Hematopoietic multipotent progenitor cell treated with erythropoietin and hydrocortisone succinate and interleukin-3 and kit ligand, for 15 days (in vitro differentiated cells): ENCODE measurements around the gene BEAN1.

Experiments
- DNase-seq: peaks from one replicate; pipeline ENCODE4 v3.0.0-alpha.2; 2015; ENCODE audit warnings: low spot score

The BEAN1 gene

DNA sequence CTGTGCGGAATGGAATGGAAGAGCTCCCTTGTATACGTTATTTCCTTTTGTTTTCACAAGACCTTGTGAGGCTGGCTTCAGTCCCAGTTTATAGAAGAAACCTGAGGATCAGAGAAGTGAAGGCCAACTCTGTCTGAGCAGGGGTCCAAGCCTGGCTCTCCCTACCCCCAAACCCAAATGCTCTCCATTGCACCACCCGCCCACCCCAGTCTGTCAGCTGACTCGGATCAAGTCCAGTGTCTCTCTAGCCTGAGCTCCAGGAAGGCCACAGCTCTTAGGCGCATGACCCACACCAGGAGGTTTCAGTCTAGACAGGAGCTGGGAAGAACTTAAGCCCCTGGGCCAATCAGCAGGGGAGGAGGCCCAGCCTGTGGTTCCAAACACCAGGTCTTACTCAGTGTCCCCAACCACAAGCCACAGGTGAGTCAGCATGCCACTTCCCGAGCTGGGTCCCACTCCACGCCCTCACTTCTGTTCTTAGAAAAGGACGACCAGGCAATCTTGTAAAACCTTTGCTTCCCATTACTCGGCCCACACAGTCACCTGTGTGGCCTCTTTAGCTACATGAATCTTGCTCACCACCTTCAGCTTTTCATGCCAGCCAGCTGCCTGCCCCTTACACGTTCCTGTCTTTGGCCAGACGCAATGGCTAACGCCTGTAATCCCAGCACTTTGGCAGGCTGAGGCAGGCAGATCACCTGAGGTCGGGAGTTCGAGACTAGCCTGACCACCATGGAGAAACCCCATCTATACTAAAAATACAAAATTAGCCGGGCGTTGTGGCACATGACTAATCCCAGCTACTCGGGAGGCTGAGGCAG, 95.1 kb downstream of the BEAN1 start:
- DNase-seq = no peak

DNA sequence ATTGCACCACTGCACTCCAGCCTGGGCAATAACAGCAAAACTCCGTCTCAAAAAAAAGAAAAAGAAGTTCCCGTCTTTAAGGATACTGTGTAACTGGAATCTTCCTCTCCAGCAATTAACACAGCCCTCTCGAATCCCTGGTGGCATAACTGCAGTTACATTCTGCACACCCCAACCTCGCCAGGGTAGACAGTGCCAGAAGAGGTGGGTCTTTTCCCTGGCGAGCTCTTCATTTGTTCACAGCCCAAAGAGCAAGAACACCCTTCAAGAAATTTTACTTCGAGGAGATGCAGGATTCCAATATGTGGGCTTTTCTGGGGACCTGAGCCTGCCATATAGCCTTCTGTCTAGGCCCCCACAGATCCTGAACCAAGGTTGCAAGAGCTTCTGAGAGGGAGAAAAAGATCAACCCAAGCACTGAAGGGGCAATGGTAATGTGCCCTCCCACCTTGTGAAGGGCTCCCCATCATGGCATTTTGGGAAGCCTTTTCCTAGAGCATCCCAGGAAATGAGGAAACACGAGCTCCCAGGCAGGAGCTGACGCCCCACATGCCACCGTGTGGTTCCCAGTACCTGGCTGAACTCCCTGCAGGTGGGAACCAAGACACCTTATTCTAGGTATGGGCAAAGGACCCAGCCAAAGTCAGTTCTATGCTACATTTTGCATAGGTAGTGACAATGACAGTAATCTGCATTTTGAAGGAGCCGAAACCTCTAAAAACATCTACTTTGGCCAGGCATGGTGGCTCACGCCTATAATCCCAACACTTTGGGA, 95.9 kb downstream of the BEAN1 start:
- no peak for DNase-seq

DNA sequence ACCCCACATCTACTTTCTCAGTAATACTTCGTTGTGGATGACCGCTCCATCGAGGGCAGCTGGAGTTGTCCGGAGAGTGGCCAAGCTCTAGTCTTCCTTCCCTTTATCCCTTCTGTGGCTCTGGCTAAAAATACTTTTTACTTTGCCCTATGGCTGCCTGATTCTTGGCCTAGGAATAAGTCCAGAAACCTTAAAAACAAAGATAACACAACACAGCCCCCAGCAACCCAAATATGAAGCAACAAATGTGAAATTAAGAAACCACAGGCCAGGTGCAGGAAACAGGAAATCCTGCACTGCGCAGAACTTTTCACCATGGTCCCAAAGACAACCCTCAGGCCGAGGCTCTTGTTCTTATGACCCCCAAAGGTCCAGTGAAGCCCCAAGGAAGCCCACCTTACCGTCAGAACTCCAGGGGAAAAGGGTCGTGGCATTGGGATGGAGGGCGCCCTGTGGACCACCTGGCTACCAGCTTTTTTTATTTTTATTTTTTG, 96.8 kb downstream of the BEAN1 start:
- no peak for DNase-seq

DNA sequence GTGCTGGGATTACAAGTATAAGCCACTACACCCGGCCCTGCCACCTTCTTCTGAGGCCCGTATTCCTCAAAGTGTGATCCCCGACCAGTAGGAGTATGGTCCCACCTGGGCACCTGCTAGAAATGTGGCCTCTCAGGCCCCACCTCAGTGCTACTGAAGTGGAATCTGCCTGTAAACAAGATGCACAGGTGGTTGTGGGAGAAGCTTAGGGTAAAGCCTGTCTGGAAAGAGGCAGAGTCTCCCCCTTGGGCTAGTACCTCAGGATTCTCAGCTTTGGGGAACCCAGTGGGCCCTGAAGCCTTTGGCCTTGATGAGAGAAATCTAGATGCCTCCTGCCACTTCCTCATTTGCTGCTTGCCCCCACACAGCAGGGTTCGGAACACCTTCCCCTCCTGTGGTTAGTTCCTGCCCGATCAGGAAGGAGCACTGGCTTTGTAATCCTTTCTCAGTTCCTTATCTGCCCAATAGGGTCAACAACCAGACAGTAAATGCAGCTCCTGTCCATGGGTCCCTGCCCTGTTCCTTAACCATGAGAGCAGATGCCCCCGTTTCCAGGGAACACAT, 97.6 kb downstream of the BEAN1 start:
- no peak for DNase-seq

DNA sequence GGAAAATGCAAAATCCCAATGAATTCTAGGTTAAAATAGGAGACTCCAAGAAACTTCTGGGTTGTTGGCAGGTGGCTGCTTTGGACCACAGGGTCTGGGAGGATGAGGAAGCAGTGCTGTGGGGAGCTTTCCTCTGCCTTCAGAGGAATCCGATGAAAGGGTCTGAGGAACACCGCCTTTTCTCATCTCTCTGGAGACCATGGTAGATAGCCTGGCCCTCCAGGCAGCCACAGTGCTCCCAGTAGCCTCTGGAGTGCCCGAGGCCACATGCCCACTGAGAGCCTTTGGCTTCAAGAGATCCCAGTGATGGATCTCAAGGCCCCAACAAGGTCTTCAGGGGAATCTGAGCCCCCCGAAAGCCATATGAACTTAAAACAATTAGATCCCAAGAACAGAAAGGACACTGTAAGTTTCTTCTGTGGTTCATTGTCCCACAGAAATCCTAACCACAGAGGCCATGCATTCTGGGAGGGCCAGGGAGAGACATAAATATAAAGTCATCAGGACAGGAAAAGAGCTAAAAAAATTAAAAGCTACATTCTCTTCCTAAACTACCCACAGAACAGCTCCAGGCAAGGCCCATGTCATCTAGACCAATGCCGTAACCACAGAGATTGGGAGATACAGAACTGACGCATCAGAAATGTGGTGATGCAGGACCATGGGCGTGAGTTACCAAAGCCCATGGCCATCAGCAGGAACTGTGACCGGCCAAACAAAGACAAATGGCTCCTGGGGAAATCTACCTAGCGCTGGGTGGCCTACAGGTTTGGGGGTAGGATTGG, 98.5 kb downstream of the BEAN1 start:
- DNase-seq = no peak

DNA sequence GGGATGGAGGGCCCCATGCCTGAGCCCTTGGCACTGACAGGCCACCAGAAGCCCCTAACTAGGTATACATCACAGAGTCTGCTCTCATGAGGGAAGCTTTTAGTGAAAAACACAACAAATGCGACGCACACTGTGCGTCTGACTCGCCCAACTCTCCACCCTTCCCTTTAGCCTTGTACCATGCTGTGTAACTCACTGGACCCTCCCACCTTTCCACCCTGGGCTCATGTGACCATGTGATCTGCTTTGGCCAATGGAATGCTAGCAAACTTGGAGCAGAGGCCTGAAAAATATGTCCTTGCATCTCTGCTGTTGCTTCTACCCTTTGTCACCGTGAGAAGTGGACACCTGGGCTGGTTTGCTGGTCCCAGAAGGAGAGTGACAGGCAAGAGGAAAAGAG, 101.2 kb downstream of the BEAN1 start:
- no peak for DNase-seq

DNA sequence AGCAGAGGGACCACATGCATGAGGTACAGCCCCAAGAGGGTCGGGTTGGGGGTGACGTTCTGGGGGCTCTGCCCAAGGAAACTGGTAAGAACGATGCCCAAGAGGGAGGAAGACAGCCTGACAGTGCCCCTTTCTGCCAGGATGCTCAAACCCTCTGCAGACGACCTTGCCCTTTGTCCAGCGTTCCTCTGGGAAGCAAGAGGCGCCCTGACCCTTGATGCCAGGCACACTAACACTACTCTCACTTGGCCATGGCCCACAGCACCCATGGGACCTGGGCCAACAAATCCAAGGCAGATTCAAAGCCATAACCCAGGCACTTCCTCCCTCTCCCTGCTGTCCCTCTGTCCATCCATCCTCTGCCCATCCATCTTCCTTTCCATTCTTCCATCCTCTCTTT, 102.4 kb downstream of the BEAN1 start:
- DNase-seq = no peak
